Vagina (tissue), 2 donors: ENCODE data around the gene CLN6. TPM values are rescaled to one million over a fixed set of nuclear protein-coding genes. Genes with fewer than 3 reads are reported as not detected.

Experiments used
- DNase-seq, 2 donors: peaks; one replicate each; pipeline ENCODE4 v3.0.0-alpha.2; 2017; ENCODE audit errors: extremely low spot score in 2 of 2
- H3K27ac ChIP-seq: fragments of 200-600 bp; sonication (generic); one replicate; pipeline ENCODE4 v1.5.1; 2019
- H3K27me3 ChIP-seq: fragments of 200-600 bp; sonication (generic); one replicate; pipeline ENCODE4 v1.5.1; 2019
- H3K36me3 ChIP-seq, 2 donors: fragments of 200-600 bp; sonication (generic); one replicate each; pipeline ENCODE4 v1.5.1; 2017 to 2019
- H3K4me1 ChIP-seq: fragments of 200-600 bp; sonication (generic); one replicate; pipeline ENCODE4 v1.5.1; 2019
- H3K4me3 ChIP-seq, 2 donors: fragments of 200-600 bp; sonication (generic); 1 replicate in 1 of 2; 2 replicates in 1 of 2; pipeline ENCODE4 v1.5.1; 2016 to 2019
- H3K9me3 ChIP-seq: fragments of 200-600 bp; sonication (generic); one replicate; pipeline ENCODE4 v1.5.1; 2019
- CTCF ChIP-seq, 3 experiments: fragments of 450-650 bp in 2 of 3; fragments of 200-600 bp in 1 of 3; sonication (generic) in 1 of 3; IDR thresholded peaks; one replicate each; pipeline ENCODE4 v1.5.1; 2017 to 2019; ENCODE audit warnings: antibody characterized with exemption in 3 of 3, mild to moderate bottlenecking in 2 of 3, moderate library complexity in 2 of 3
- POLR2A ChIP-seq, 2 donors: fragments of 450-650 bp; IDR thresholded peaks; one replicate each; pipeline ENCODE4 v1.6.1; 2017; ENCODE audit warnings: antibody characterized with exemption in 2 of 2, mild to moderate bottlenecking in 2 of 2, moderate library complexity in 2 of 2
- POLR2AphosphoS5 ChIP-seq, 2 donors: sonication (generic); formaldehyde crosslinking; IDR thresholded peaks; one replicate each; pipeline ENCODE4 v1.9.0; 2017; ENCODE audit warnings: antibody characterized with exemption in 2 of 2, mild to moderate bottlenecking in 2 of 2, low read depth in 1 of 2; ENCODE audit not compliant: insufficient read depth in 1 of 2
- intact Hi-C: fragments of 100-400 bp; cut with DNase I; formaldehyde crosslinking; loops from one replicate; pipeline ENCODE4 v1.15.1; 2023
- total RNA-seq: library from RNA; depleted of rRNA; stranded (reverse); fragments of >200 nt; gene quantifications from one replicate; pipeline ENCODE4 v1.2.3, GENCODE V29; 2016

Gene CLN6
- total RNA-seq, 1 donor from 2014 or later: 23.3 TPM

GRCh38 chr15:68271854-68272471, 42.4 kb upstream of the CLN6 start:
- intact Hi-C loops: no loop called here
- Histone ChIP-seq H3K4me3 (no peak overlapping the region), H3K27ac (peak overlapping the region; percentile 54), H3K9me3 (no peaks in the 10 kb centered on the region), H3K4me1 (peaks cover 38% of the 10 kb centered on the region), H3K27me3 (no peaks in the 10 kb centered on the region), H3K36me3 (no peaks in the 10 kb centered on the region)
- DNase-seq: no peak
- TF ChIP-seq POLR2AphosphoS5 (IDR thresholded peaks at IDR 0.05; ENCODE audit: insufficient read depth in 1 of 2, low read depth in 1 of 2) (peak; percentile 50 to 78), CTCF (IDR thresholded peaks at IDR 0.05) (no peak)

GRCh38 chr15:68268405-68268804, 38.9 kb upstream of the CLN6 start:
- TF ChIP-seq CTCF (IDR thresholded peaks at IDR 0.05): no peak
- no peak for TF ChIP-seq POLR2A (IDR thresholded peaks at IDR 0.05)
- Histone ChIP-seq H3K4me3 (no peak overlapping the region), H3K27me3 (no peaks in the 10 kb centered on the region), H3K36me3 (no peaks in the 10 kb centered on the region), H3K27ac (no peak overlapping the region), H3K9me3 (no peaks in the 10 kb centered on the region), H3K4me1 (peaks cover 26% of the 10 kb centered on the region)
- DNase-seq: no peak
- intact Hi-C loops: no loop called here

GRCh38 chr15:68265674-68266073, 36.1 kb upstream of the CLN6 start:
- H3K27ac ChIP-seq: peak overlapping the region; percentile 43
- DNase-seq: no peak
- no peak overlapping the region for H3K4me3 ChIP-seq

GRCh38 chr15:68265081-68265480, 35.6 kb upstream of the CLN6 start:
- H3K27ac ChIP-seq: no peak overlapping the region
- intact Hi-C loops: no loop called here
- no peaks in the 10 kb centered on the region for H3K27me3 ChIP-seq
- no peak for DNase-seq
- no peaks in the 10 kb centered on the region for H3K4me1 ChIP-seq
- TF ChIP-seq CTCF (IDR thresholded peaks at IDR 0.05) (no peak), POLR2AphosphoS5 (IDR thresholded peaks at IDR 0.05; ENCODE audit: insufficient read depth in 1 of 2, low read depth in 1 of 2) (no peak), POLR2A (IDR thresholded peaks at IDR 0.05) (no peak)
- no peak overlapping the region for H3K4me3 ChIP-seq
- H3K36me3 ChIP-seq: no peaks in the 10 kb centered on the region
- no peaks in the 10 kb centered on the region for H3K9me3 ChIP-seq

More at GRCh38 chr15:68265674-68266073, 36.1 kb upstream of the CLN6 start:
- no peaks in the 10 kb centered on the region for H3K36me3 ChIP-seq
- no peaks in the 10 kb centered on the region for H3K27me3 ChIP-seq
- H3K4me1 ChIP-seq: peaks cover under 1% of the 10 kb centered on the region
- intact Hi-C loops: no loop called here
- H3K9me3 ChIP-seq: no peaks in the 10 kb centered on the region
- TF ChIP-seq POLR2AphosphoS5 (IDR thresholded peaks at IDR 0.05; ENCODE audit: insufficient read depth in 1 of 2, low read depth in 1 of 2) (peak in 1 of 2 donors; percentile 69), POLR2A (IDR thresholded peaks at IDR 0.05) (no peak), CTCF (IDR thresholded peaks at IDR 0.05) (no peak)

GRCh38 chr15:68264282-68264681, 34.8 kb upstream of the CLN6 start:
- Histone ChIP-seq H3K27ac (no peak overlapping the region), H3K36me3 (no peaks in the 10 kb centered on the region), H3K4me3 (no peak overlapping the region), H3K27me3 (no peaks in the 10 kb centered on the region), H3K9me3 (no peaks in the 10 kb centered on the region), H3K4me1 (no peaks in the 10 kb centered on the region)
- intact Hi-C loops: no loop called here
- TF ChIP-seq CTCF (IDR thresholded peaks at IDR 0.05): no peak
- TF ChIP-seq POLR2A (IDR thresholded peaks at IDR 0.05): no peak
- DNase-seq: no peak
